H1 (cell line): ENCODE data around the gene TAT. TPM values are rescaled to one million over a fixed set of nuclear protein-coding genes. Genes with fewer than 3 reads are reported as not detected.

Experiments used
- CTCF ChIA-PET: fragments of 300-600 bp; sonication (Branson Sonifier 250); formaldehyde crosslinking; loops from one replicate; lab custom pipeline; 2021; ENCODE audit not compliant: partially characterized antibody; lab: Charles Lee
- POLR2A ChIA-PET: fragments of 300-600 bp; sonication (Branson Sonifier 250); formaldehyde crosslinking; loops from one replicate; lab custom pipeline; 2021; ENCODE audit warnings: inconsistent platforms; ENCODE audit not compliant: partially characterized antibody; lab: Charles Lee
- DNase-seq, 2 experiments: peaks; one replicate each; pipeline versions ENCODE4 v3.0.0 to v3.0.0-alpha.2; 2010 to 2022; ENCODE audit warnings: low spot score in 2 of 2, low read depth in 1 of 2, mixed read lengths in 1 of 2
- FAIRE-seq: peaks from 2 replicates; lab custom pipeline; 2011; peaks lifted over from hg19 to GRCh38; lab: Jason Lieb, UNC
- H2AFZ ChIP-seq: 2 replicates; pipeline ENCODE4 v1.8.1; 2012; ENCODE audit warnings: low read length, inconsistent platforms
- H2AK5ac ChIP-seq: 2 replicates; pipeline ENCODE4 v1.6.1; 2013; ENCODE audit warnings: low read depth, low read length
- H2BK120ac ChIP-seq: replicated peaks from 2 replicates; pipeline ENCODE3; 2013; ENCODE audit warnings: low read depth, low read length, inconsistent platforms
- H2BK12ac ChIP-seq: 2 replicates; pipeline ENCODE4 v1.6.1; 2013; ENCODE audit warnings: low read depth, low read length
- H2BK15ac ChIP-seq: 2 replicates; pipeline ENCODE4 v1.6.1; 2013; ENCODE audit warnings: low read length
- H2BK20ac ChIP-seq: 2 replicates; pipeline ENCODE4 v1.6.1; 2013; ENCODE audit warnings: low read length
- H2BK5ac ChIP-seq: 2 replicates; pipeline ENCODE4 v1.6.1; 2013; ENCODE audit warnings: low read depth, low read length
- H3K14ac ChIP-seq: 2 replicates; pipeline ENCODE4 v1.6.1; 2013; ENCODE audit warnings: inconsistent platforms; ENCODE audit not compliant: insufficient read length
- H3K18ac ChIP-seq: 2 replicates; pipeline ENCODE4 v1.6.1; 2013; ENCODE audit warnings: low read length; ENCODE audit errors: extremely low read depth
- H3K23ac ChIP-seq: 2 replicates; pipeline ENCODE4 v1.6.1; 2013; ENCODE audit warnings: inconsistent platforms; ENCODE audit not compliant: insufficient read length
- H3K23me2 ChIP-seq: 2 replicates; pipeline ENCODE4 v1.6.1; 2013; ENCODE audit warnings: low read depth, low read length
- H3K27ac ChIP-seq: 2 replicates; pipeline ENCODE4 v1.6.1; 2011; ENCODE audit warnings: low read depth, low read length, inconsistent platforms
- H3K27me3 ChIP-seq, 4 experiments: replicated peaks in 1 of 4; 1 replicate in 1 of 4; 2 replicates in 3 of 4; pipeline versions ENCODE4 v1.6.1 to v1.8.1; 2011 to 2013; ENCODE audit warnings: low read length in 3 of 4, mild to moderate bottlenecking in 3 of 4, inconsistent platforms in 2 of 4, mixed read lengths in 2 of 4, moderate library complexity in 1 of 4; ENCODE audit not compliant: control insufficient read depth in 3 of 4, insufficient read depth in 3 of 4; ENCODE audit errors: extremely low read depth in 1 of 4
- H3K36me3 ChIP-seq, 4 experiments: 2 replicates each; pipeline versions ENCODE4 v1.6.1 to v1.8.1; 2011 to 2013; ENCODE audit warnings: mild to moderate bottlenecking in 4 of 4, low read length in 3 of 4, moderate library complexity in 2 of 4, control low read depth in 1 of 4, inconsistent platforms in 1 of 4; ENCODE audit not compliant: insufficient read depth in 4 of 4, control insufficient read depth in 2 of 4
- H3K4ac ChIP-seq: replicated peaks from 2 replicates; pipeline ENCODE3; 2013; ENCODE audit warnings: low read length, low read depth, mixed read lengths, inconsistent platforms; ENCODE audit not compliant: insufficient read length
- H3K4me1 ChIP-seq, 4 experiments: replicated peaks in 1 of 4; 1 replicate in 1 of 4; 2 replicates in 3 of 4; pipeline versions ENCODE4 v1.6.1 to v1.8.1; 2011 to 2013; ENCODE audit warnings: low read length in 3 of 4, inconsistent platforms in 2 of 4, mixed read lengths in 1 of 4; ENCODE audit not compliant: insufficient read depth in 4 of 4, control insufficient read depth in 3 of 4
- H3K4me2 ChIP-seq, 2 experiments: 2 replicates each; pipeline versions ENCODE4 v1.6.1 to v1.8.1; 2011 to 2013; ENCODE audit warnings: low read depth in 2 of 2, low read length in 2 of 2, control low read depth in 1 of 2, inconsistent platforms in 1 of 2, mild to moderate bottlenecking in 1 of 2; ENCODE audit not compliant: insufficient read depth in 1 of 2
- H3K4me3 ChIP-seq, 4 experiments: fragments of 200-600, 300-600 bp in 1 of 4; sonication (generic), shearing (Covaris generic), sonication (Bioruptor Twin) in 1 of 4; 2 replicates each; pipeline versions ENCODE4 v1.5.1 to v1.8.1; 2011 to 2016; ENCODE audit warnings: low read length in 4 of 4, low read depth in 3 of 4, control low read depth in 2 of 4, inconsistent platforms in 2 of 4, mild to moderate bottlenecking in 2 of 4, mixed read lengths in 1 of 4, moderate library complexity in 1 of 4; ENCODE audit not compliant: insufficient read depth in 2 of 4; ENCODE audit errors: extremely low read depth in 1 of 4
- H3K56ac ChIP-seq: replicated peaks from 2 replicates; pipeline ENCODE3; 2013; ENCODE audit warnings: low read depth, mild to moderate bottlenecking, mixed read lengths, low read length, inconsistent platforms; ENCODE audit not compliant: insufficient read length
- H3K79me1 ChIP-seq: 2 replicates; pipeline ENCODE4 v1.6.1; 2013; ENCODE audit warnings: low read depth, low read length, control low read depth
- H3K79me2 ChIP-seq, 2 experiments: 2 replicates each; pipeline versions ENCODE4 v1.6.1 to v1.8.1; 2012 to 2013; ENCODE audit warnings: low read length in 2 of 2, mild to moderate bottlenecking in 2 of 2, inconsistent platforms in 1 of 2; ENCODE audit not compliant: insufficient read depth in 2 of 2, control insufficient read depth in 1 of 2
- H3K9ac ChIP-seq, 4 experiments: replicated peaks in 1 of 4; 1 replicate in 1 of 4; 2 replicates in 3 of 4; pipeline versions ENCODE4 v1.6.1 to v1.8.1; 2011 to 2013; ENCODE audit warnings: low read depth in 3 of 4, low read length in 3 of 4, control low read depth in 2 of 4, mild to moderate bottlenecking in 2 of 4, moderate library complexity in 2 of 4, inconsistent platforms in 1 of 4; ENCODE audit errors: extremely low read depth in 1 of 4
- H3K9me3 ChIP-seq, 2 experiments: 2 replicates each; pipeline versions ENCODE4 v1.6.1 to v1.8.1; 2012 to 2013; ENCODE audit warnings: mild to moderate bottlenecking in 2 of 2, moderate library complexity in 2 of 2, control low read depth in 1 of 2, inconsistent platforms in 1 of 2, low read depth in 1 of 2, low read length in 1 of 2, mixed read lengths in 1 of 2; ENCODE audit not compliant: insufficient read depth in 2 of 2
- H4K20me1 ChIP-seq, 2 experiments: replicated peaks in 1 of 2; 2 replicates each; pipeline versions ENCODE3 to v1.8.1; 2011 to 2013; ENCODE audit warnings: inconsistent platforms in 2 of 2, low read length in 2 of 2, mild to moderate bottlenecking in 1 of 2; ENCODE audit not compliant: insufficient read depth in 2 of 2, control insufficient read depth in 1 of 2
- H4K5ac ChIP-seq: 2 replicates; pipeline ENCODE4 v1.6.1; 2013; ENCODE audit warnings: low read length, low read depth, mixed read lengths, inconsistent platforms; ENCODE audit not compliant: insufficient read length
- H4K8ac ChIP-seq: 2 replicates; pipeline ENCODE4 v1.8.0; 2013; ENCODE audit warnings: mild to moderate bottlenecking, moderate library complexity, low read length, inconsistent platforms; ENCODE audit not compliant: insufficient read depth; ENCODE audit errors: extremely low read depth
- H4K91ac ChIP-seq: replicated peaks from 2 replicates; pipeline ENCODE3; 2013; ENCODE audit warnings: low read length, mixed read lengths, inconsistent platforms; ENCODE audit not compliant: insufficient read length
- ATF3 ChIP-seq: IDR thresholded peaks from 2 replicates; pipeline ENCODE4 v1.6.1; 2011; ENCODE audit warnings: low read depth, mild to moderate bottlenecking, low read length; ENCODE audit not compliant: insufficient read depth
- CBX8 ChIP-seq: fragments of 300-800, 300-1000 bp; sonication (generic); IDR thresholded peaks from 2 replicates; pipeline ENCODE4 v1.7.1; 2016; ENCODE audit warnings: low read depth, low read length, borderline replicate concordance
- CEBPB ChIP-seq: IDR thresholded peaks from 2 replicates; pipeline ENCODE4 v1.6.1; 2012; ENCODE audit warnings: low read depth, low read length
- CHD2 ChIP-seq: IDR thresholded peaks from 2 replicates; pipeline ENCODE4 v1.6.1; 2012; ENCODE audit warnings: low read length, improper control_type of control experiment
- GABPA ChIP-seq: IDR thresholded peaks from 2 replicates; pipeline ENCODE4 v1.6.1; 2011; ENCODE audit warnings: mild to moderate bottlenecking, low read length, moderate library complexity, borderline replicate concordance; ENCODE audit not compliant: insufficient read depth
- HDAC2 ChIP-seq, 2 experiments: fragments of 300-600 bp in 1 of 2; sonication (generic) in 1 of 2; IDR thresholded peaks; 2 replicates each; pipeline ENCODE4 v1.6.1; 2011 to 2012; ENCODE audit warnings: low read depth in 2 of 2, low read length in 2 of 2, mild to moderate bottlenecking in 2 of 2, moderate library complexity in 2 of 2, borderline replicate concordance in 1 of 2, inconsistent platforms in 1 of 2
- KDM1A ChIP-seq: fragments of 200-600, 300-600 bp; sonication (generic); IDR thresholded peaks from 2 replicates; pipeline ENCODE4 v1.7.1; 2016; ENCODE audit warnings: mild to moderate bottlenecking, low read length, borderline replicate concordance
- POLR2A ChIP-seq, 2 experiments: IDR thresholded peaks; 1 replicate in 1 of 2; 2 replicates in 1 of 2; pipeline ENCODE4 v1.6.1; 2011; ENCODE audit warnings: low read depth in 2 of 2, low read length in 2 of 2, mild to moderate bottlenecking in 2 of 2; ENCODE audit errors: control extremely low read depth in 1 of 2
- RFX5 ChIP-seq: IDR thresholded peaks from 2 replicates; pipeline ENCODE4 v1.6.1; 2011; ENCODE audit warnings: low read depth, low read length, improper control_type of control experiment, borderline replicate concordance
- SIX5 ChIP-seq: IDR thresholded peaks from 2 replicates; pipeline ENCODE4 v1.6.1; 2011; ENCODE audit warnings: mild to moderate bottlenecking, low read depth, low read length
- SP2 ChIP-seq: IDR thresholded peaks from 2 replicates; pipeline ENCODE4 v1.6.1; 2012; ENCODE audit warnings: mild to moderate bottlenecking, low read length, inconsistent platforms
- SRF ChIP-seq: IDR thresholded peaks from 2 replicates; pipeline ENCODE4 v1.6.1; 2011; ENCODE audit warnings: mild to moderate bottlenecking, low read depth, low read length, moderate library complexity
- TBP ChIP-seq: IDR thresholded peaks from 2 replicates; pipeline ENCODE4 v1.6.1; 2011; ENCODE audit warnings: low read depth, low read length, improper control_type of control experiment
- TCF12 ChIP-seq: IDR thresholded peaks from 2 replicates; pipeline ENCODE4 v1.6.1; 2011; ENCODE audit warnings: low read depth, mild to moderate bottlenecking, low read length
- TEAD4 ChIP-seq: IDR thresholded peaks from 2 replicates; pipeline ENCODE4 v1.6.1; 2012; ENCODE audit warnings: low read depth, low read length, inconsistent platforms, mixed read lengths
- WGBS, 2 experiments: shearing (Covaris generic) in 1 of 2; methylation state at CpG; one replicate each; pipeline versions ENCODE4 v1.1.6 to v1.1.7; 2013 to 2015; ENCODE audit warnings: low lambda C conversion rate in 2 of 2, mixed read lengths in 2 of 2, inconsistent platforms in 1 of 2, low coverage in 1 of 2, missing lambda C conversion rate in 1 of 2; ENCODE audit not compliant: insufficient replicate concordance in 2 of 2, insufficient coverage in 1 of 2, insufficient read length in 1 of 2; ENCODE audit errors: extremely low coverage in 1 of 2, missing lambda C conversion rate in 1 of 2; 5-methylcytosine and 5-hydroxymethylcytosine counted together
- polyA plus RNA-seq, 7 experiments: library from polyadenylated mRNA; depleted of rRNA in 3 of 7; stranded (reverse) in 5 of 7; unstranded in 2 of 7; fragments of >200 nt in 5 of 7; fragments of 200-250 nt in 2 of 7; gene quantifications; 1 replicate in 5 of 7; 2 replicates in 1 of 7; 4 replicates in 1 of 7; pipeline versions ENCODE4 v1.2.1 to v1.2.3, GENCODE V29; 2011 to 2013; ENCODE audit warnings: missing spikeins in 2 of 7, mixed read lengths in 2 of 7
- total RNA-seq: library from RNA; stranded (reverse); fragmentation: NEBNext Ultra II Directional; extraction: Animal tissue kit (Norgen Biotek cat#: 25700); gene quantifications from 2 replicates; pipeline ENCODE4 v1.2.1, GENCODE V29; 2021

The TAT gene
- total and polyA plus RNA-seq, 2 of the 8 experiments (the other 6 are each of a cell fraction or from before 2014, with no cell fraction given): 0.03 TPM; not detected in 1

GRCh38 chr16:71557299-71557698, 19.6 kb downstream of the TAT start:
- ChIA-PET CTCF (interaction anchor here (1.0 kb wide), 1 partner anchor 15 kb away, joined by 3 read pairs; no protein-coding TSS in a partner anchor), POLR2A (no interaction called here)
- Histone ChIP-seq H3K27me3 (no peaks in the 10 kb centered on the region; a peak in 1 of 7 replicates), H4K91ac (no peak overlapping the region), H2AFZ (no peak overlapping the region), H3K79me1 (no peaks in the 10 kb centered on the region), H2BK5ac (no peak overlapping the region), H3K23ac (no peak overlapping the region), H2BK15ac (no peak overlapping the region), H3K36me3 (no peaks in the 10 kb centered on the region), H3K9ac (no peak overlapping the region), H3K56ac (no peak overlapping the region), H3K23me2 (no peaks in the 10 kb centered on the region), H4K5ac (no peak overlapping the region), H3K4me2 (no peak overlapping the region), H3K9me3 (peaks cover 0 to 3% of the 10 kb centered on the region in 2 experiments; a peak in 1 of 4 replicates), H3K14ac (no peak overlapping the region), H2BK12ac (no peak overlapping the region), H2BK120ac (no peak overlapping the region), H3K27ac (no peak overlapping the region), H3K4ac (no peak overlapping the region), H4K8ac (no peak overlapping the region), H3K4me1 (no peaks in the 10 kb centered on the region), H4K20me1 (no peaks in the 10 kb centered on the region), H3K4me3 (no peak overlapping the region), H3K79me2 (no peaks in the 10 kb centered on the region), H2AK5ac (no peak overlapping the region), H2BK20ac (no peak overlapping the region), H3K18ac (no peak overlapping the region)
- WGBS, 2 experiments: 86% methylated on average over 3 of the region's 3 CpGs; no CpG with 5 or more reads in 1 of the 2 experiments
- no peak for DNase-seq
- no peak for FAIRE-seq
- no peak for TF ChIP-seq CBX8
- TF ChIP-seq TEAD4: no peak
- no peak for TF ChIP-seq GABPA
- TF ChIP-seq ATF3: no peak
- no peak for TF ChIP-seq SIX5
- no peak for TF ChIP-seq CEBPB
- no peak for TF ChIP-seq CHD2
- no peak for TF ChIP-seq SRF
- no peak for TF ChIP-seq POLR2A (IDR thresholded peaks at IDR 0.05; ENCODE audit: control extremely low read depth in 1 of 2, low read depth in 2 of 2, low read length in 2 of 2)
- no peak for TF ChIP-seq KDM1A
- no peak for TF ChIP-seq HDAC2 (IDR thresholded peaks at IDR 0.05; ENCODE audit: borderline replicate concordance in 1 of 2, low read depth in 2 of 2, low read length in 2 of 2)
- no peak for TF ChIP-seq TCF12
- no peak for TF ChIP-seq TBP
- TF ChIP-seq SP2: no peak
- no peak for TF ChIP-seq RFX5
